Measurements from ENCODE around the gene BBS9. TPM values are rescaled to one million over a fixed set of nuclear protein-coding genes. Genes with fewer than 3 reads are reported as not detected.
"Not testable (repeated sequence)": the region's sequence is repeated elsewhere in the genome, so short reads cannot be mapped to it uniquely, and the experiment has no call there.

The BBS9 gene
- total and polyA plus RNA-seq, 12 donors, result 4.1 to 44.0 (median 10.0) TPM

GRCh38 chr7:33251301-33251700 is 121.9 kb downstream of the BBS9 start:
- TF ChIP-seq, protein P1, sequence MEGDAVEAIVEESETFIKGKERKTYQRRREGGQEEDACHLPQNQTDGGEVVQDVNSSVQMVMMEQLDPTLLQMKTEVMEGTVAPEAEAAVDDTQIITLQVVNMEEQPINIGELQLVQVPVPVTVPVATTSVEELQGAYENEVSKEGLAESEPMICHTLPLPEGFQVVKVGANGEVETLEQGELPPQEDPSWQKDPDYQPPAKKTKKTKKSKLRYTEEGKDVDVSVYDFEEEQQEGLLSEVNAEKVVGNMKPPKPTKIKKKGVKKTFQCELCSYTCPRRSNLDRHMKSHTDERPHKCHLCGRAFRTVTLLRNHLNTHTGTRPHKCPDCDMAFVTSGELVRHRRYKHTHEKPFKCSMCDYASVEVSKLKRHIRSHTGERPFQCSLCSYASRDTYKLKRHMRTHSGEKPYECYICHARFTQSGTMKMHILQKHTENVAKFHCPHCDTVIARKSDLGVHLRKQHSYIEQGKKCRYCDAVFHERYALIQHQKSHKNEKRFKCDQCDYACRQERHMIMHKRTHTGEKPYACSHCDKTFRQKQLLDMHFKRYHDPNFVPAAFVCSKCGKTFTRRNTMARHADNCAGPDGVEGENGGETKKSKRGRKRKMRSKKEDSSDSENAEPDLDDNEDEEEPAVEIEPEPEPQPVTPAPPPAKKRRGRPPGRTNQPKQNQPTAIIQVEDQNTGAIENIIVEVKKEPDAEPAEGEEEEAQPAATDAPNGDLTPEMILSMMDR (IDR thresholded peaks at IDR 0.05), result no peak
- Histone ChIP-seq H3K4me3 (no peak overlapping the region), H3K9me3 (peaks cover 0 to 9% (median 0%) of the 10 kb centered on the region in 11 donors), H3K36me3 (no peaks in the 10 kb centered on the region), H3K27me3 (no peaks in the 10 kb centered on the region), H3K4me1 (peaks cover 0 to 10% (median 0%) of the 10 kb centered on the region in 9 donors), H3K27ac (no peak overlapping the region)
- DNase-seq (no peak), ATAC-seq (no peak)
- intact Hi-C loops (cut with DNase I), result loop anchor here in 1 of 10 donors (10.0 kb wide), 1 partner anchor 494 kb away; no protein-coding TSS in a partner anchor

DNA sequence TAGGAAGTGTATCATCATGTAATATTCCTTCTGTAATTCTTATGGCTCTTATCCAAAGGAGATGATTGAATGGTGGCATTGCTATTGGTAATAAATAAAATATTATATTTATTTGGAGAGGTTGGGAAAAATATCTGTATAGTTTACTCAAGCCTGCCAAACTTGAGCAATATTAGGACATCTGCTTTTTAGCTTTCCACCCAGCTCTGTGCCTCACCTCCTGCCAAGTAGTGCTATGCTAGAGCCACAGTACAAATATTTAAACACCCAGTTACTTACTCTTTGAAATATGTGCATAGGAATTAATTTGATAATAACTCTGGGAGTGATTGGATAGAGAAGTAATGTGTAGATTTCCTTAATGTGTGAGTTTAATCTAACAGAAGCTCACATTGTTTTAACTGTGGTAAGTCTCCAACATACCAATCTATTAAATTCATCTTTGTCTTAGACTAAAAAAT is 129.2 kb downstream of the BBS9 start:
- H3K27me3 ChIP-seq, result no peaks in the 10 kb centered on the region
- intact Hi-C loops (cut with DNase I), result loop anchor here in 1 of 10 donors (10.0 kb wide), 1 partner anchor 486 kb away; no protein-coding TSS in a partner anchor
- TF ChIP-seq, protein P1 (IDR thresholded peaks at IDR 0.05), result no peak
- no peak overlapping the region for H3K4me3 ChIP-seq
- no peaks in the 10 kb centered on the region for H3K36me3 ChIP-seq
- ATAC-seq (no peak), DNase-seq (no peak)
- no peaks in the 10 kb centered on the region for H3K9me3 ChIP-seq
- no peak overlapping the region for H3K27ac ChIP-seq
- H3K4me1 ChIP-seq, result no peaks in the 10 kb centered on the region

- TF ChIP-seq, protein P1 (IDR thresholded peaks at IDR 0.05), result no peak
- H3K4me1 ChIP-seq, result no peaks in the 10 kb centered on the region
- no peak for DNase-seq
- WGBS, 2 donors, result 79 to 87% methylated on average over 3 of the region's 3 CpGs
- H3K27me3 ChIP-seq, result no peaks in the 10 kb centered on the region
- intact Hi-C loops (cut with DNase I), result no loop called here
- H3K27ac ChIP-seq, result no peak overlapping the region
- no peaks in the 10 kb centered on the region for H3K9me3 ChIP-seq
- no peak for ATAC-seq
- H3K36me3 ChIP-seq, result no peaks in the 10 kb centered on the region
- no peak overlapping the region for H3K4me3 ChIP-seq
These were observed 132.2 kb downstream of the BBS9 start for GRCh38 chr7:33261585-33261984.

DNA sequence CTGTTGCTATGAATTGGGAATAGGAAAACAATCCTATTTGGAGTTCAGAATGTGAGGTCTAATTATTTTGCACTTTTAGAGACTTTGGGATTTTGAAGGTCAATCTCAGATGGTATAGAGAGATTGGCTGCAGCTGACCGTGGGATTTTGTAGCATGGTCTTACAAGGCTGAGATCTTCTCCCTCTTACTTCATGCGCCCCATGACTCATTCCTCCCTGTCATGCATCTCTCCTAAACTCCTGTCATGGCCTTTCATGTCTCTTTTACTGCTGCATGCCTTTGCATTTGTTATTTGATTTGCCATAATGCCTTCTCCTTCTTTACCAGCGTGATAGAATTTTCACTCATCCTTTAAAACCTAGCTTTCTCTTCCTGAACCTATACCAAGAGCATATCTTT is 133.1 kb downstream of the BBS9 start:
- no peaks in the 10 kb centered on the region for H3K9me3 ChIP-seq
- H3K27me3 ChIP-seq, result no peaks in the 10 kb centered on the region
- ATAC-seq (no peak), DNase-seq (no peak)
- H3K4me1 ChIP-seq, result no peaks in the 10 kb centered on the region
- no peak overlapping the region for H3K4me3 ChIP-seq
- TF ChIP-seq, protein P1 (IDR thresholded peaks at IDR 0.05), result no peak
- no peak overlapping the region for H3K27ac ChIP-seq
- H3K36me3 ChIP-seq, result no peaks in the 10 kb centered on the region
- intact Hi-C loops (cut with DNase I), result no loop called here
- WGBS, 2 donors, result 92 to 96% methylated on average over 3 of the region's 3 CpGs

GRCh38 chr7:33271839-33272371 is 142.5 kb downstream of the BBS9 start:
- H3K4me1 ChIP-seq; intact Hi-C loops (cut with DNase I); H3K4me3 ChIP-seq; DNase-seq; H3K27ac ChIP-seq; H3K27me3 ChIP-seq; ATAC-seq: not testable (repeated sequence)
- Histone ChIP-seq H3K9me3 (peaks cover 0 to 15% (median 0%) of the 10 kb centered on the region in 11 donors), H3K36me3 (peaks cover 0 to 34% (median 2%) of the 10 kb centered on the region in 9 donors)
- WGBS, 2 donors, result 97 to 98% methylated on average over 4 of the region's 4 CpGs

Data from heart right ventricle (tissue), 16 donors.